HG03139 (cell line): ENCODE measurements around the gene HOXC9.

Experiments used
- ATAC-seq: cut with Tn5 transposase; IDR thresholded peaks from one replicate; pipeline ENCODE4 v1.9.1; 2021; ENCODE audit not compliant: unreplicated experiment

Gene HOXC9

DNA sequence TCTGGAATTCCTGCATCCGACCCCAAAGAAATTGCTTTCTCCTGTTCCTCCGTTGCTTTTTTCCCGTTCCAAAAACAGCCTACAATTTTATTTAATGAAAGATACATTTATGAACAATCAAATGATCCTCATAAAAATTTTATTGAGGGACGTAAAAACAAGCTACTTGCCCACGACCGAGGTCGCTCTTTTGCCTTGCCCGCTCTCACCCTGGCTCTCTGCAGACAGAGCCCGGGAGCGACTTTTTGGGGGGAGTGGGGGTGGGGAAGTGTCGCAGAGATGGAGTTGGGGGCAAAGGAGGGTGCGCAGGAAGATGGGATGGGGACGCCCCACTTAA is 1.1 kb upstream of the HOXC9 start:
- ATAC-seq = no peak

GRCh38 chr12:53999559-54000115 is 324 bp upstream of the HOXC9 start:
- ATAC-seq = no peak

- no peak for ATAC-seq
These were observed 1.6 kb downstream of the HOXC9 start for GRCh38 chr12:54001283-54002187.

DNA sequence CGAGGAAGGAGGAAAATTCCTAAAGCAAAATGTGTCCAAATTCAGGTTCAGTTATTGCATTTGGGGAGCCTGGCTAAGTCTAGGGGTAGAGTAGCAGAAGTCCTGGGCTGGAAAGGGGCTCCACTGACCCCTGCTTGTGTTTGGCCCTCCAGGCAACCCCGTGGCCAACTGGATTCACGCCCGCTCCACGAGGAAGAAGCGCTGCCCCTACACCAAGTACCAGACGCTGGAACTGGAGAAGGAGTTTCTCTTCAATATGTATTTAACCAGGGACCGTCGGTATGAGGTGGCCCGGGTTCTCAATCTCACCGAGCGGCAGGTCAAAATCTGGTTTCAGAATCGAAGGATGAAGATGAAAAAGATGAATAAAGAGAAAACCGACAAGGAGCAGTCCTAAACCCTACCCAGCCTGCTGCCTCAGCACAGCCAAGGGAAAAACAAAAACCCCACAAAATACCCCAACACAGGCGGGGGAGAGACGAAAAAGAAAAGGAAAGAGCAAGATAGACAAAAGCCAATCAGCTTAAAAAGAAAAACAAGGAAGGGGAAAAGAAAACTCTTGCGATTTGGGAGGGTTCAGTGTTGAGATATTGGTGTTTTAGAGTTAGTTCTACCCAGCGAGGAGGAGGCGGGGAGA is 2.4 kb downstream of the HOXC9 start:
- no peak for ATAC-seq

GRCh38 chr12:54002915-54003389 is 3.0 kb downstream of the HOXC9 start:
- no peak for ATAC-seq

GRCh38 chr12:54003625-54004024 is 3.7 kb downstream of the HOXC9 start:
- ATAC-seq = no peak

DNA sequence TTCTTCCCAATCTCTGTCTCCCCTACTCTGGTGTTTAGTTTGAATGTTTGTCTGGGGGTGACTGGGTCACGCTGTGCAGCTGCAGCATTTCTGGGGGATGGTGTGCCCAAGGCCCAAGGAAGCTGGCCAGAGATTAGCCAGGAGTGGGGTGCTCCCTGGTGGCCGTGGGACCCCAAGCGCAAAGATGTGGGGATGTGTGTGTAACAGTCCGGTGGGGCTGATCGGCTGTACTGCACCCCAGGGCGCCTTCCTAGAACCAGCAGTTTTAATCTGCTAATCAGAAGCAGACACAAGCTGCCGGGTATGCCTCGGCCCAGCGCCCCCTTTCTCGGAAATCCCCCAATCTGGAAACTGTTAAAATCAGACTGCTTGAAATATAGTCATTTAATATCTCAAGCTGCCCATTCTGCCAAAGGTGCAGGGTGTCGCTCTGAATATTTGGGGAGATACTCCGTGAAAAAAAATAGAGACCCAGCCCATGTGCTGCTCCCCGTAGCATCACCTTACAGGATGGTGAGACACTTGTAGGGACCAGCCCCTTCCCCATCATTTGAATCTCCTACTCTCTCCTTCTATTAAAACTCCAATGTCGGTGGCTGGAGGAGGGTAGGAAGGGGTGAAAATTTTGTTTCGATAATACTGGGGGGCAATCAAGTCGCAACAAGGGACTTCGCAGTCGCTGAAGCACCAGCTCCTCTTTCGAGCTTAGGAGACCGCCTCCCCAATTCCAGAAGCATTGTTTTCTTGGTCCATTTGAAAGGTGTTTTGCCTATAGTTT is 4.3 kb downstream of the HOXC9 start:
- ATAC-seq = no peak

DNA sequence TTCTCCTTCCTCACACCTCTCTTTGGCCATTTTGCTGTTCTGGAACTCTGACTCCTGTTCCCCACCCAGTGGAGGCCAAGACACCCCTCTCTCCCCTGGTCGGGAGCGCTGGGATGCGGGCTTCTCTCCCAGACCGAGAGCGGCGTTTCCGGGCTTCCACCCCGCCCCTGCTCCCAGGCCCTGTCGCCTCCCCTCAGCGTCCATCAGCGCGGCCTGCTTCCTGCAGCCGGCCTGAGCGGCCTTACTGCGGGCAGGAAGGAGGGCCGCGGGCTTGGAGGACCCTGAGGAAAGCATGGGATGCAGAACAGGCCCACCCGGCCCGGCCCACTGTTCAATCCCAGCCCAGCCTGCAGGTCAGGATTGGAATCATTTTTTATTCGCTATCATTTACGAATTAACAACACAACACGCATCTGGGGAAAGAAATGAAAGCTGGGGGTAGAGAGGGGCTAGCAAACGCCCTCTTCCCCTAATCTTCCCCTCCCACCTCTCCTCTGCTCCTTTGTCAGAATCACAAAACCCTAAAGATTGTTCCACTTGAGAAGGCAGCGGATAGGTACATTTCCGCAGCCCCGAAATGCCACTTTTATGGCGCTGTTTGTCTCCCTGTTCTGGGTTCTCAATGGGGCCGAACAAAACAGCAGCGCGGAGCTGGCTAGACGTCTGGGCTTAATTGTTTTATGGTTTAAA is 5.0 kb downstream of the HOXC9 start:
- ATAC-seq = no peak

- no peak for ATAC-seq
These were observed 5.5 kb downstream of the HOXC9 start for GRCh38 chr12:54005531-54005852.

DNA sequence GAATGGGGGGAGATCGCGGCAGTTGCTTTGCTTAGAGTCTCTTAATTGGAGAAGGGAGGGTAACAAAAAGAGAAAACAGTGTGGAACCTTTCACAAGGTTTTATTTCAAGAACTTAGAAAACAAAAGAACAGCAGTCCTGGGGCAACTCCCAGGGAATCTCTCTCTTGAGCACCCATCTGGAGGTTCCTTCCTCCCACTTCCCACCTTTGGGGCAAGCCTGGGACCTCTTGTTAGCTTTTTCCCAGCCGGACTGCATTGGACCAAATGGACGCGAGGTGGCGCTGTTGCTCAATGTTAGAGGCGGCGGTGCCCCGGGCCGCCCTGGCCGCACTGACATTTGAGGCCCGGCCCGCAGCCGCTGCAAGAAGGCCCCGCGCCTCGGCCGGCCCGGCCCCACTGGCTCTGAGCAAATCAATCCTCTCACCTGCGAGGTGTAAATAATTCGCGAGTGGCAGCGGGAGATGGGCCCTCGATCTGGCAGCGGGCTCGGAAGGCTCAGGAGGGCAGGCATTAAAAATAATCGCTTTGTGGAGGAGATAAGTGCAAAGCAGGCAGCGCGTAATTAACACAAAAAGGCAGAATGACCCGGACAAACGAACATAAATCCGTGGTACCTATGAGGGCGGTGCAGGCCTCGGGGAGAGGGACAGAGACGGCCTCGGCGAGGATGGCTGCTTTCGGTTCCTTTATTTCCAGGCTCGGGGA is 6.0 kb downstream of the HOXC9 start:
- ATAC-seq = peak; percentile 58

GRCh38 chr12:54006559-54007220 is 6.7 kb downstream of the HOXC9 start:
- no peak for ATAC-seq

GRCh38 chr12:54007538-54008259 is 7.7 kb downstream of the HOXC9 start:
- ATAC-seq = no peak

DNA sequence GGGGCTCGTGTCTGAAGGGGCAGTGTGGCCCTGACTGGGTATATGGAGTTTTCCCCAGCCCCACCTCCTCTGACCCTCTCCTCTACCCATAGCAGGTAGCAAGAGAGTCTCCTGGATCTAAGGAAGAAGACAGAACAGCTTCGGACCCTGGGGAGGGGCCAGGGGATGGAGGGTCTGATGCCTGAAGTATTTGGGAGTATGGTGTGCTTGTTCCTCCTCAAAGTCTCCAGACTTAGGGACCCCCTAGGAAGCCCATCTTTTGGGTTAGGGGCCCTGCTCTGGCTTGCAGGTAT is 8.2 kb downstream of the HOXC9 start:
- no peak for ATAC-seq

DNA sequence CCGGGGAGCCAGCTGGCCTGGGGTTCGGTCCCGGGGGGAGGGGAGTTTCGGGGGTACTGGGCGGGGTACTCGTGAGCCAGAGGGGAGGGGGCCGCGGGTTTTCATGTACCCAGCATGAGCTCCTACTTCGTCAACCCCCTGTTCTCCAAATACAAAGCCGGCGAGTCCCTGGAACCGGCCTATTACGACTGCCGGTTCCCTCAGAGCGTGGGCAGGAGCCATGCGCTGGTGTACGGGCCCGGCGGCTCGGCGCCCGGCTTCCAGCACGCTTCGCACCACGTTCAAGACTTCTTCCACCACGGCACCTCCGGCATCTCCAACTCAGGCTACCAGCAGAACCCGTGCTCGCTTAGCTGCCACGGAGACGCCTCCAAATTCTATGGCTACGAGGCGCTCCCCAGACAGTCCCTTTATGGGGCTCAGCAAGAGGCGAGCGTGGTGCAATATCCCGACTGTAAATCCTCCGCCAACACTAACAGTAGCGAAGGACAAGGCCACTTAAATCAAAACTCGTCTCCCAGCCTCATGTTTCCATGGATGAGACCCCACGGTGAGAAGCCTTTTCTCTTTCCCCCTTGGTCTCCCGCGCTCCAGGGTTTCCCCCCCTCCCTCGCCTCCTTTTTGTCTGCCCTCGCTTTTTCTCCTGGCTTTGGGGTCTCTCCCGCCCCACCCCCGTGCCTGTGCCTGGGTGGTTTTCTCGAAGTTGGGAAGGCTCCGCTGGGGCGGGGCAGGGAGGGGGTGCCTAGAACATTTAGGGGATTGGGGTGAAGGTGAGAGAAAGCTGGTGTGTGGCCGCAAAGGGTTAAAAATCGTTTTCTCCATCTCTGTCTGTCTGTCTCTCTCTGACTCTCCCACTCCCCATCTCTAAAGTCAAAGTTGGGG is 9.5 kb downstream of the HOXC9 start:
- ATAC-seq = no peak

DNA sequence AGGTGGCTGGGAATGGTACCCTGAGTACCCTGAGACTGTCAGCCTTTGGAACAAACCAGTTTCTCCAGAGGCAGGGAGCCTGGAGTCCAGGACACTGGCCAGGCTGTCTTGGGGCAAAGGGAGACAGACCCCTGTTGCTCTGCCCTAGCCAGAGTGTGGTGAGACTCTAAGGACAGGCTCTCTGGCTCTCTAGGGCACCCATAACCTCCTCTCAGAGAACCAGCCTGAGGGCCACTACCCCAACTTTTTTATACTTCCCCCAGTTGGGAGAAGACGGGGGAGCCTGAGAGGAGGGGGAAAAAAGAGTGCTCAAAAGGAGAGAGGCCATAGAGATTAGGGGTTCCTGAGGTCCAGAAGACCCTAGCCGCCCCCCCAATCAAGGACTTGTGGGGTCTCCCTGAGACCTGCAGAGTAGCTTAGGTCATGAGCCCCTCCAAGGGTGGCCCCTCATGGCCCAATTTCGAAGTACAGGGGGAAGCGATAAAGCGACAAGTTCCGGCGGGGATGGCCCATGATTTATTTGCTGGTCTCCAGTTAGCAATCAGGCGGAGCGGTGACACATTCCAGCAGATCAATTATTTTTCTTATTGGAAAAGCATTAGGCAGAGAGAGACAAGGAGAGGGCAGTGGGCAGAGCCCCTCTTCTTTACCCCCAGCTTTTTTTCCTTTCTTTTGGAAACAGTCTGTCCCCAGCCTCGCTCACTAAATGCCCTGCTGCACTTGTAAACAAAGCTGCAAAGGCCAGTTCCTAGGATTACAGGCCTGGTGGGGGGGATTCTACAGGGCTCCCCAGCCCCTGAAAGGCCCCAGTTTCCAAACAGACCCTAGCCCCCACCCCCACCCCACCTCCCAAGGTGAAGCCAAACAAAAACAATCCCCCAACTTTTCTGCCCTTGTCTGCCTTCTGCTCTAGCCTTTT is 10.4 kb downstream of the HOXC9 start:
- no peak for ATAC-seq

GRCh38 chr12:54010972-54011664 is 11.2 kb downstream of the HOXC9 start:
- ATAC-seq = no peak
